ENCODE data around the gene PPP1R1A.

The PPP1R1A gene

GRCh38 chr12:54603173-54603814, 14.8 kb upstream of the PPP1R1A start:
- peak; percentile 54 for DNase-seq

GRCh38 chr12:54602661-54603060, 14.2 kb upstream of the PPP1R1A start:
- DNase-seq: no peak

GRCh38 chr12:54601841-54602240, 13.4 kb upstream of the PPP1R1A start:
- no peak for DNase-seq

- no peak for DNase-seq
These were observed 10.5 kb upstream of the PPP1R1A start for GRCh38 chr12:54598970-54599369.

- DNase-seq: peak; percentile 24
These were observed 8.1 kb upstream of the PPP1R1A start for GRCh38 chr12:54596526-54596946.

- no peak for DNase-seq
These were observed 7.0 kb upstream of the PPP1R1A start for GRCh38 chr12:54595471-54595870.

GRCh38 chr12:54593725-54594124, 5.3 kb upstream of the PPP1R1A start:
- no peak for DNase-seq

- no peak for DNase-seq
These were observed 4.7 kb upstream of the PPP1R1A start for GRCh38 chr12:54593135-54593534.

GRCh38 chr12:54592316-54592715, 3.9 kb upstream of the PPP1R1A start:
- DNase-seq: no peak

- no peak for DNase-seq
These were observed 2.6 kb upstream of the PPP1R1A start for GRCh38 chr12:54590978-54591591.

- DNase-seq: no peak
These were observed 1.5 kb upstream of the PPP1R1A start for GRCh38 chr12:54589964-54590363.

GRCh38 chr12:54588890-54589267, 420 bp upstream of the PPP1R1A start:
- DNase-seq: no peak

- no peak for DNase-seq
These were observed 1.1 kb downstream of the PPP1R1A start for GRCh38 chr12:54587315-54587873.

- no peak for DNase-seq
These were observed 1.8 kb downstream of the PPP1R1A start for GRCh38 chr12:54586620-54587019.

- no peak for DNase-seq
These were observed 3.2 kb downstream of the PPP1R1A start for GRCh38 chr12:54585243-54585642.

GRCh38 chr12:54584128-54584527, 4.3 kb downstream of the PPP1R1A start:
- DNase-seq: no peak

- no peak for DNase-seq
These were observed 4.7 kb downstream of the PPP1R1A start for GRCh38 chr12:54583726-54584125.

GRCh38 chr12:54581412-54581811, 7.0 kb downstream of the PPP1R1A start:
- no peak for DNase-seq

- peak; percentile 64 for DNase-seq
These were observed 8.6 kb downstream of the PPP1R1A start for GRCh38 chr12:54579696-54580333.

- DNase-seq: no peak
These were observed 9.2 kb downstream of the PPP1R1A start for GRCh38 chr12:54579258-54579657.

- no peak for DNase-seq
These were observed 9.7 kb downstream of the PPP1R1A start for GRCh38 chr12:54578778-54579177.

GRCh38 chr12:54572881-54573280, 15.6 kb downstream of the PPP1R1A start:
- no peak for DNase-seq

- no peak for DNase-seq
These were observed 17.0 kb downstream of the PPP1R1A start for GRCh38 chr12:54571193-54572188.

Measured in CD4-positive, alpha-beta T cell treated with Interferon gamma for 1 hour (primary cell).